HG02763 (cell line): Measurements from ENCODE around the gene EDN2.
A peak's percentile ranks its signal among the peaks of the same experiment; 100 is the strongest.

Source experiments
- ATAC-seq: cut with Tn5 transposase; IDR thresholded peaks from one replicate; pipeline ENCODE4 v1.9.1; 2021; ENCODE audit warnings: mild to moderate bottlenecking, moderate library complexity; ENCODE audit not compliant: unreplicated experiment

The EDN2 gene

DNA sequence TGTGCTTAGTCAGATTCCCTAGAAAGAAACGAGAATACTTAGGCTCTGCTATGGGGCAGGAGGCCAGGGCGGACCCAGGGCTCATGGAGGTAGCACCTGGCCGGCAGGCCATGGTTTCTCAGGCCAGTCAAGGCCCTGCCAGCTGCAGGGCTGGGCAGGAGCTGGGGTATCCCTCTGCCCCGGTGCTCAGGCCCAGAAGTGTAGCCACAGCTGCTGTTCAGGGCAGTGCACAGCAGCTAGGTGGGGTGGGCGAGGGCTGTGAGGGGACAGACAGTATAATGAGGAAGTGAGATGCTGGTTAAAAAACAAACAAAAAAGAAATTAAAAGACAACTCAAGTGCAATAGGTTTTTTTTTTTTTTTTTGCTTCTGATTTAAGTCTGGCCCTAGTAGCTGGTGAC, 34.0 kb upstream of the EDN2 start:
- ATAC-seq = no peak

DNA sequence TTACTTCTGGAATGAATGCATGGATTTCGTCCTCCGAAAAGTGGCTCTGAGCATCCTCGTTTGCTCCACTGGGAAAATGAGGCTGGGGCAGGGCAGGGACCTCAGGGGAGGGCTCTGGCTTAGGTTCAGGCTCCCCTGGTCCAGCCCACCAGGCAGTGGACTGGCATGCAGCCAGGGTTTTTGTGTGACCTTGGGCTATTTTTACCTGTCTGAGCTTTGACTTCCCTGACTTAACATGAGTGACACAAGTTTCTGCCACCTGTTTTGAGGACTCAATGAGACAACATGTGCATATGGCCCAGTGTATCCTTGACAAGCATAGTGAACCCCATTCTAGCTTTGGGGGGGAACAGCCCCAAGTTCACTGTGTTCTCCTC, 32.6 kb upstream of the EDN2 start:
- ATAC-seq = no peak

- ATAC-seq = peak; percentile 48
These were observed 31.9 kb upstream of the EDN2 start for GRCh38 chr1:41516168-41517061.

DNA sequence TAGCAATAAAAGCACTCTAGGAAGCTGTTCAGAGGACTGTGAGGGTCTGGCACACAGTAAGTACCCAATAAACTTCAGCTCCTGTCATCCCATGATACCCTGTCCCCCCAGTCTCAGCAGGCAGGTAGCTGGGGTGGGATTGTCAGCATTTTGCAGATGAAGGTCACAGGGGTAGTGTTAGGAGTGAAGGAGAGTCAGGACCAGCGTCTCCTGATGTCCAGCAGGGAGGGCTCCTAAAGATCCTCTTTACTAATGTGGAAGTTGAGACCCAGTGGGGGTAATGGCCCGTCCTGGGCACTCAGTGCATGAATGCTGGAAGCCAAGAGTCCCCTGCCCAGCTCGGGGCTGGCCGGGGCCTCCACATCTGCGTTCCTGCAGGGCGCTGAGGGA, 31.3 kb upstream of the EDN2 start:
- ATAC-seq = no peak

DNA sequence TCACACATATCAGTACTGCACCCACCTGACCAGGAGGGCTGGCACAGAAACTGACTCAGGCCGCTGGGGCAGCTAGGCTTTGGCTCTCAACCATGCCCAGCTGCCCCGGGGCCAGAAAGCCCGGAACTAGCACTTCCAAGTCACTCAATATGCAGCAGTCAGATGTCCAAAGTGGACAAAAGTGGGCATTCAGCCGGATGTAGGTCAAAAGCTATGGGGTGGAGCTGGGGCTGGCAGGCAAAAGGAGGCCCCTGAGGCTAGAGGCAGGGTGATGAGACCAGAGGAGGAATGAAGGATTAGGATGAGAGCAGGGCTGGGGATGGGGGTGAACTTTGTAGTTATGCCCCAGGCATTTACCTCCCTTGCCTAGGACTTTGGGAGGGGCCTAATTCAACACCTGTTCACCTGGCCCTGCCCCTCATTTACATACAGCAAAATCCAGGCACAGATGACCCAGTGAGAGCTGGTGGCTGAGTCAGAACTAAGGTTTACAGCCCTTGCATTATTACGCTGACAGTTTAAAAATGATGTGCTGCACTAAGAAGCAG, 30.7 kb upstream of the EDN2 start:
- no peak for ATAC-seq

GRCh38 chr1:41514381-41514780, 29.9 kb upstream of the EDN2 start:
- no peak for ATAC-seq

GRCh38 chr1:41513383-41513735, 28.9 kb upstream of the EDN2 start:
- ATAC-seq = no peak

- no peak for ATAC-seq
These were observed 28.4 kb upstream of the EDN2 start for GRCh38 chr1:41512701-41513382.

GRCh38 chr1:41511239-41511540, 26.7 kb upstream of the EDN2 start:
- ATAC-seq = no peak

GRCh38 chr1:41510531-41511238, 26.2 kb upstream of the EDN2 start:
- ATAC-seq = no peak

DNA sequence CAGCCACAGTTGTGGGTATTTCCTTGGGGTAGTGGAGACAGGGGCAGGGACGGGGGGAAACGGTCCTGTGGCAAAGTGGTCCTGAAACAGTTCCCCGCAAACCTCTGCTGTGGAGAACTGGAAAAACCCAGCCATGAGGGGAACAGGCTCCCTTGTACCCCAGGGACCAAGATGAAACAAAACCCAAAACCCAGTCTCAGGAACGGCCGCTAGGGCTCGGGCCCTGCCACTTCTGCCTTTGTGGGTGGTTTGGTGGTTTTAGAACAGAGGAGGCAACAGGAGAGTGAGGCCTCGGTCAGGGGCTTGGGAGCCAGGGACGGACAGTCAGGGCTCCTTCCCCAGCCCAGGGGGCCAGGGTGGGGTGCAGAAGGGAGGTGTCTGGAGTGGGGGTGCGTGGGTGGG, 24.8 kb upstream of the EDN2 start:
- no peak for ATAC-seq

GRCh38 chr1:41508290-41508689, 23.8 kb upstream of the EDN2 start:
- ATAC-seq = no peak

DNA sequence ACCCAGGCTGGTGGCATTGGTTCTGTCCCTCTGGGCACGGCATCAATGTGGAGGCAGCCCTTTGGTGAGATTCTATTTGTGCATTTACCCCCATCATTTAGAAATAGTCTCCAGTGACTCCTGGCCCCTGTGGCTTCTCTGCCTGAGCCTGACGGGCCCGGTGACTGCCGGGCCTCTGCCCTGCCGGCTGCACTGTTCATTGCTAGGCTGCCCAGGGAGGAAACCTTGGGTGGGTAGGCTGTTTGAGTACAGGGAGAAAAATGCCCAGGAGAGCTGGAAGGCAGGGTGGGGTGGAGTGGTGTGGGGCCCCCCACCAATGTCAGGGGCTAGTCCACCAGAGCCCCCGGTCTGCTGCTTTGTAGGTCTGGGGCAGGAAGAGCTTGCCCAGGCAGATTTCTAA, 23.4 kb upstream of the EDN2 start:
- ATAC-seq = no peak

DNA sequence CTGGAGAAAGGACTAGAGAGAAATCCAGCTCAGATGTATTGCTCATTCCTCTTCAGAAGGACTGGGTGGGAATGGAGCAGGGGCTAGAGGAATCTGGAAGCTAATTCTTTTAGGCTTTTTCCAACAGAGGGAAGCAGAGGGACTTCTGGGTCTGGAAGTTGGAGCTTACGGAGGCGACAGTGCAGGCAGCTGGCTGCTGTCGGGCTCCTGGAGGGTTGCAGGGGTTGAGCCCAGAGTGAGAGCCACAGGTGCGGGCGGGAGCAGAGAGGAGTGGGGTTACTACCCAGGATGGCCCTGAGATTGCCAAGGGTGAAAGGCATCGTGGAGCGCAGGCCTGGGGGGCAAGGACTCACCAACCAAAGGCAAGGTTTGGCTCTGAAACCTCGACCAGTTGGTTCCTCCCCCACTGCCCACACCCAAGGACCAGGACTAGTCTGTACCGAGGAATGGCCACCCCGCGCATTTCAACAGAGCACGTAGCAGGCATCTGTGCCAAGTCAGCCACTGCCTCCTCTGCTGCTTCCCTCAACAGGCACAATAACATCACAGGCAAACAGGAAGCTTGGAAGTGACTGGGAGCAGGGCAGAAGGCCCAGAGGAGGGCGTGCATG, 22.7 kb upstream of the EDN2 start:
- no peak for ATAC-seq

DNA sequence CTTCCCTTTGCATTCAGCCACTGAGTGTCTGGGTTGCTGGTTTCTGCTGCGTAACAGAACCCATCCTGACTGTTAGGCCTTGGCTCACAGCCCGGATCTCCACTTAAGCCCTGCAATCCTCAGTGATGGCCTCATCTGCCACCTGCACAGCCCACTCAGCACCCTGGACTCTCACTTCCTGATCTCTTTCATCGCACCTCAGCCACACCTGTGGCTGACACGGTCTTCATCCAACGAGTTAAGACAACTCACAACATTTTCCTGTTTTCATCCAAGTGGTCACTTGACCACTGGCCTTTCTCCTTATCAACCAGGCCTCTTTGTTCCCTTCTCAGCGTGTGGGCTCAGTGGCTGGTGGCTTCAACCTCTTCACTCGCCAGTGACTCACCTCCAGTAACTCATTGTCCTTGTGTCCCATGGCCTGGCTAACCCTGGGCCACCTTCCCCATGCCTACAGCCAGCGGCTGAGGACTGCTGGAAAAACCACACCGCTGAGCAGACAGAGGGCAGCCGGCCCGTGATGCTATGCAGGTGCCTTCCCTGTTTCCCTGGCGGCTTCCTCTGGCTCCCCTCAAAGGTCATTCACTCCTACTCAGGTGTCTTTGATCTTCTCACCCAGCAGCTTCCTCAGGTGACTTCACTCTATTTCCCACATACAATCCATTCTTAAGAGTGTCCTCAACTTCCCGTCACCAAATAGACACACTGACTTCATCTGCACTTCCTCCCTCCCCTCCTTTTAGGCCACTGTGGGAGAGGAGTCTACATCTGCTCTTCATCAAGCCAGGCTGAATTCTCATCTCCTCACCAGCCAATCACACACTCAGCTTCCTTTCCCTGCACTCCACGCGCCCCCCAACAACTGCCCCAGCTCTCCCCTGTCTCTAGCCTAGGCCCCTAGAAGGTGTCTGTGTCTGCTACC, 19.9 kb upstream of the EDN2 start:
- ATAC-seq = no peak

DNA sequence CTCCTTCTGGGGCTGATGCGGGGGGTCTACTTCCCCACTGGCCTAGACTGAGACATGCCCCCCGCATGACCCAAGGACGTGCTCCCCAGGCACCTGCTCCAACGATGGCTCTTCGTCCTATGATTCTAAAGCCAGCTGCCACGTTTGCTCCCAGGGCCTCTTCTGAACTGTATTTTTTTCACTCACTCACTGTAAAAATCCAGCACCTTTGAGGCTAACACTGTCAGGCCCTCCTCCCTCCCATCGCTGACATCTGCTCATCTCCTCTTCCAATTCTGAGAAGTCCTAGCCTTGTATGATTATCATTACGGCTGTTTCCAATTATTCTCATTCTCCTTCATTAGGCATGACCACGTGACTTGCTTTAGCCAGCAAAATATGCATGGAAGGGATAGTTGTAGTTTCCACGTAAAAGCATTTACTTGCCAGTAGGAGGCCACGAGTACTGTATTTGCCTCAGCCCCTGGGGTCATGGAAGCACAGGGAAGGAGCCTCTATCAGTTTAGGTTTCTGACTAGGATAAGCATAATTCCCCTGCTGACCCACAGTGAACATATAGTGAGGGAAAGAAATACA, 19.1 kb upstream of the EDN2 start:
- no peak for ATAC-seq

DNA sequence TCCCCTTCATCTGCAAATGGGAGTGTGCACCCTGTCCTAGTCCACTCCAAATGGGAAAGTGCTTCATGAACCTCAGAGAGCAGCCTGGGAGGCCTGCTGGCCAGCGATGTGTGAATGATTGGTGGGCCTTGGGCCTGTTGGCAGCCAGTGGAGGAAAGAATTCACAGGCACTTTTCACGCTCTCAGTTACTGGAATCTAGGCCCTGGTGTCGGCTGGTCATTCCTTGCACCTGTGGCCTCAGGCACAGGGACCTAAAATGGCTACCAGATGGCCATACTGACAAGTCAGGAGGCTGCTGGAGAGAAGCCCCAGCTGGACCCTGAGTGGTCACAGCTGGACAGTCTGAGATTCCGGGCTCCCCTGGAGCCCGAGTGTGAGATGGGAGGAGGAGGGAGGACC, 18.4 kb upstream of the EDN2 start:
- ATAC-seq = no peak

- ATAC-seq = no peak
These were observed 17.1 kb upstream of the EDN2 start for GRCh38 chr1:41501581-41501980.

GRCh38 chr1:41500781-41501518, 16.5 kb upstream of the EDN2 start:
- no peak for ATAC-seq
